ENCODE data around the gene HAPLN1.

HAPLN1 gene

GRCh38 chr5:83715236-83716065 lies 5.2 kb downstream of the HAPLN1 start:
- no peak for DNase-seq

- no peak for DNase-seq
These were observed 5.8 kb downstream of the HAPLN1 start for GRCh38 chr5:83714810-83715209.

- DNase-seq: peak; percentile 1
These were observed 8.6 kb downstream of the HAPLN1 start for GRCh38 chr5:83711982-83712601.

GRCh38 chr5:83709973-83710372 lies 10.7 kb downstream of the HAPLN1 start:
- DNase-seq: no peak

GRCh38 chr5:83708170-83708569 lies 12.5 kb downstream of the HAPLN1 start:
- no peak for DNase-seq

GRCh38 chr5:83703059-83703458 lies 17.6 kb downstream of the HAPLN1 start:
- no peak for DNase-seq

- no peak for DNase-seq
These were observed 18.8 kb downstream of the HAPLN1 start for GRCh38 chr5:83701886-83702285.

- DNase-seq: no peak
These were observed 30.8 kb downstream of the HAPLN1 start for GRCh38 chr5:83689881-83690280.

- DNase-seq: no peak
These were observed 32.4 kb downstream of the HAPLN1 start for GRCh38 chr5:83688281-83688680.

GRCh38 chr5:83687124-83687619 lies 33.5 kb downstream of the HAPLN1 start:
- DNase-seq: no peak

GRCh38 chr5:83686251-83686650 lies 34.4 kb downstream of the HAPLN1 start:
- no peak for DNase-seq

GRCh38 chr5:83683836-83684235 lies 36.8 kb downstream of the HAPLN1 start:
- DNase-seq: no peak

GRCh38 chr5:83672646-83673045 lies 48.0 kb downstream of the HAPLN1 start:
- no peak for DNase-seq

- no peak for DNase-seq
These were observed 48.5 kb downstream of the HAPLN1 start for GRCh38 chr5:83672158-83672557.

GRCh38 chr5:83665631-83666030 lies 55.0 kb downstream of the HAPLN1 start:
- DNase-seq: no peak

- no peak for DNase-seq
These were observed 58.1 kb downstream of the HAPLN1 start for GRCh38 chr5:83662558-83662957.

- no peak for DNase-seq
These were observed 62.7 kb downstream of the HAPLN1 start for GRCh38 chr5:83657807-83658525.

GRCh38 chr5:83654427-83654994 lies 66.1 kb downstream of the HAPLN1 start:
- no peak for DNase-seq

- no peak for DNase-seq
These were observed 67.0 kb downstream of the HAPLN1 start for GRCh38 chr5:83653669-83654068.

GRCh38 chr5:83645936-83646335 lies 74.7 kb downstream of the HAPLN1 start:
- no peak for DNase-seq

- no peak for DNase-seq
These were observed 76.4 kb downstream of the HAPLN1 start for GRCh38 chr5:83644301-83644700.

GRCh38 chr5:83641946-83642345 lies 78.7 kb downstream of the HAPLN1 start:
- no peak for DNase-seq

- DNase-seq: no peak
These were observed 80.7 kb downstream of the HAPLN1 start for GRCh38 chr5:83639911-83640310.
